EH (cell line): ENCODE data around the gene PHACTR3.
"Not testable (repeated sequence)": the region's sequence is repeated elsewhere in the genome, so short reads cannot be mapped to it uniquely, and the experiment has no call there.

ENCODE experiments used
- DNase-seq: peaks from one replicate; pipeline ENCODE4 v3.0.0-alpha.2; 2015; ENCODE audit warnings: low read depth

PHACTR3 gene

DNA sequence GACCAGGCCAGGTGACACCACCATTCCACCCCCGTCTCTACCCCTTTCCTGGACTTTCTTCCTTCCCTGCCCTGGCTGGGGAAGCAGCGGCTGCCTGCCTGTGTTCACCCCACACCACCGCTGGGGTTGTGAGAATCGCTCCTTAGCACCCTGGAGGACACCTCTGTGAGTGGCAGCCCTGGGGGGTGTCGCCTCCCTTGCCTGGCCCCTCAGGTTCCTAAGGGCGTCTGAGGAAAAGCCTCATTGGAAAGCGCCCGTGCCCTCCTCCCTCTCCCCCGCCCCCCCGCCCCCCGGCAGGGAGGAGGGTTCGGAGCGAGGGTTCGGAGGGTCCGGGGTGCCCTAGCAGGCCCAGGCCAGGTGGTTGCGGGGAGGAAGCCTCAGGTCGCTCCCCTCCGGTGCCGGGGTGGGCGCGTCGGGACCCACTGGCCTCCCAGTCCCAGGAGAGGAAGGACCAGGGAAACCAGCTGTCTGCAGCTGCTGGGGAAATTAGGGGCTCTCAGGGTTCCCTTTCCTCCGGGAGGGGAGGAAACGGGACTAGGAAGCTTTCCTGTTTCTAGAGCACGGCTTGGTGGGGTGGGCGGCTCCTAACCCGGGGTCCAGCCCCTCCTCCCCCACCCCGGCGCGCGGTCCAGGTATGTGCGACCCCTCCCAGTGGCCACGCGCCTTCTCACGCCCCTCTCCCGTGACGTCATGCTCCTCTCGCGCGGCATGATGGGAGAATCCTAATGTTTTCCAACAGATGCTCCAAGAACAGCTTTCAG, at the start of gene PHACTR3:
Gene PHACTR3 (plus strand): TSS at position 760 of the 761 bp plus-strand sequence. CDS start 475 bp downstream, outside the sequence.
- no peak for DNase-seq

DNA sequence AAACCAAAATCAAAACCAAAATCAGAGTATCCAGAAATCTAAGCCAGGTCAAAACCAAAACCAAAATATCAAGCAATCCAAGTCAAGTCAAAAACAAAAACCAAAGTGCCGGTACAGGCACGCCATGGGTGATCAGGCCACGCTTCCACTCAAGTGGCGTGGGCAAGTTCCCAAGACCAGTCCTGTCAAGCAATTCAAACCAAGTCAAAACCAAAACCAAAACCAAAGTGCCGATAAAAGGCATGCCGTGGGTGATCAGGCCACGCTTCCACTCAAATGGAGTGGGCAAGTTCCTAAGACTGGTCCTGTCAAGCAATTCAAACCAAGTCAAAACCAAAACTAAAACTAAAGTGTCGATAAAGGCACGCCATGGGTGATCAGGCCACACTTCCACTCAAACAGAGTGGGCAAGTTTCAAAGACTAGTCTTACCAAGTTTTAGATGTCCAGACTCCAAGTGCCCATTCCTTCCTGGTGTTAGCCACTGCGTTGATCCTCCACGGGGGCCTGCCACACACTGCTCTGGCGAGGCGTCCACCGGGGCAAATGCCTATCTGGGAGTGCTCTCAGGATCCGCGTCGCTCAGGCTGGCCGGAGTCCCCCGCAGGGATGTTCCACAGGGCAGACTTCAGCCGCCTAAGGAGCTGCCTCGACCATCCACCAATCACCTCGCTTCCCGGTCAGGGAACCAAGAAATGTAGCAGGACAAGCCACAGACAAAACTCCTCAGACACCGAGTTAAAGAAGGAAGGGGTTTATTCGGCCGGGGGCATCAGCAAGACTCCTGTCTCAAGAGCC, 46.4 kb upstream of the PHACTR3 start:
- not testable (repeated sequence) for DNase-seq

GRCh38 chr20:59559024-59559817, 45.1 kb upstream of the PHACTR3 start:
- DNase-seq, result no peak

DNA sequence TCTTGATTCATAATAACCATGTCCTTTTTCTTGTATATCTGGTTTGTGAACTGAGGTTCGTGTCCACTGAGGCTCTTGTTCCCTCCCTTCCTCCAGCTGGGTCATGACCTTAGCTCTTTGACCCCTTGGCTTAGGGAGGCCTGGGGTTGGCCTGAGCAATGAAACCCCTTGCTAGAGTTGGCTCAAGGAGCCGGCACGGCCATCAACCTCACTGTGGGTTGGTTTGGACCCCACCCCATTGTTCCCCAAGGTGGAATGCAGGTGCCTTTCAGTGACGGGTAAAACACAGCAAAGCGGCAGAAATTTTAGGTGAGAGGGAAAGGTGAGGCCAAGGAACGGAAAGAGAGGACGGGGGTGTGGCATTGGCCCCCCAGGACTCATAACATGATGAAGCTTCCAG, 44.5 kb upstream of the PHACTR3 start:
- DNase-seq, result no peak

GRCh38 chr20:59560588-59561227, 43.6 kb upstream of the PHACTR3 start:
- peak; percentile 28 for DNase-seq

- no peak for DNase-seq
These were observed 43.1 kb upstream of the PHACTR3 start for GRCh38 chr20:59561228-59561605.

DNA sequence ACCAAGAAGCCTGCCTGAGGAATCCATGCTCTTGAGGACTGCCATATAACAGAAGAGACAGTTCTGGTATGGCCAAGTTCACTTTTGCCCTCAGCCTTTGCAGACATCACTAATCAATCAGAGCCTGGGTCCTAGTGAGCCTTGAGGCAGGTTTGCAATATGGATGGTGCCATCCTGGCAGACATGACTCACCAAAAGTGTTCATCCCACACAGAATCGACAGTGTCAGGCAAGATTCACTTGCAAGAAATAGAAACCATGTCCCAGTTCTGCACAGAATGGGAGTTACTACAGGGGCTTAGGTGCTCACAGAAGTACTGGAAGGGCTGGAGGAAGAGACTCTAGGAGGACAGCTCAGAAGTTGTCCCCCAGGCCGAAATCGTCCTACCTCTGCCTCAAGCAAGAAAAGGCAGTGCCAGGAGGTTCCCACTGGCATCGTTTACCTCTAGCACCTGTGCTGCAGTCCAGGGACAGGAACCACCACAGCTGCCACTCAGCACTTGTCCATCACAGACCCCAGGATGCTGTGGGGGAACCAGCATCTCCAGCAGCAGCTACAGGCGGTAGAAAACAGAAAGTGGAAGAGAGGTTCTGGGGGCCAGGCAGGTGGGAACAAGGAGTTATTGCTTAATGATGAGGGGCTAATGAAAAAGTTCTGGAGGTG, 42.6 kb upstream of the PHACTR3 start:
- DNase-seq, result no peak

GRCh38 chr20:59564171-59564570, 40.2 kb upstream of the PHACTR3 start:
- no peak for DNase-seq

GRCh38 chr20:59564943-59565342, 39.4 kb upstream of the PHACTR3 start:
- DNase-seq, result no peak

DNA sequence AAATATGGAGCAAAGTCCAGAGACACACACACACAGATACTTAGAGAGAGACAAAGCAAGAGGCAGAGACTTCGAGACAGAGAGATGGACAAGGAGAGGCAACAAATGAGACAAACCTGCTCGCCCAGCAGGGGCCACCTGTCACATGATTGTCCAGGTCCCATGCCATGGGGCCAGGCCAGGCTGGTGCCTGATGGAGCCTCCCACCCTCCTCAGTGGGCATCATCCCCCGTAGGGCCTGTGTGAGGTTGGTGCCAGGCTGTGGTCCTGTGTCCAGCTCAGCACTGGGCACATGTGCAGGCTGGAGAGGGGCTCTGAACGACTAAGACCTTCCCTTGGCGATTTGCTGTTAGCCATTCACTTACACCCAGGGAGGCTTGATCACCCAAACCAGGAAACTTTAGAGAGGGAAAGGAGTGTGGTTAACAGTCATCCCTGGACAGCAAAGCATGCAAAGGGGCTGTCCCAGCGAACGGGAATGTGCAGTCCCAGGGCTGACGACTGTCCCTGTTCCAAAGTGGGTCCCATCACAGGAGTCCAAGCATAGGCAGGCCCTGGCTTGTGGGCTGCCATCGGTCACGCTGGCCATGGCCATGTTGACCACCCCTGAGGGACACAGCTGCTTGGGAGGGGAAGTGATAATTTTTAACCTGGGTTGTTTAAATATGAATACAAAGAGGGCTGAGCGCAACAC, 38.4 kb upstream of the PHACTR3 start:
- DNase-seq, result no peak

GRCh38 chr20:59566631-59567524, 37.5 kb upstream of the PHACTR3 start:
- DNase-seq, result no peak

DNA sequence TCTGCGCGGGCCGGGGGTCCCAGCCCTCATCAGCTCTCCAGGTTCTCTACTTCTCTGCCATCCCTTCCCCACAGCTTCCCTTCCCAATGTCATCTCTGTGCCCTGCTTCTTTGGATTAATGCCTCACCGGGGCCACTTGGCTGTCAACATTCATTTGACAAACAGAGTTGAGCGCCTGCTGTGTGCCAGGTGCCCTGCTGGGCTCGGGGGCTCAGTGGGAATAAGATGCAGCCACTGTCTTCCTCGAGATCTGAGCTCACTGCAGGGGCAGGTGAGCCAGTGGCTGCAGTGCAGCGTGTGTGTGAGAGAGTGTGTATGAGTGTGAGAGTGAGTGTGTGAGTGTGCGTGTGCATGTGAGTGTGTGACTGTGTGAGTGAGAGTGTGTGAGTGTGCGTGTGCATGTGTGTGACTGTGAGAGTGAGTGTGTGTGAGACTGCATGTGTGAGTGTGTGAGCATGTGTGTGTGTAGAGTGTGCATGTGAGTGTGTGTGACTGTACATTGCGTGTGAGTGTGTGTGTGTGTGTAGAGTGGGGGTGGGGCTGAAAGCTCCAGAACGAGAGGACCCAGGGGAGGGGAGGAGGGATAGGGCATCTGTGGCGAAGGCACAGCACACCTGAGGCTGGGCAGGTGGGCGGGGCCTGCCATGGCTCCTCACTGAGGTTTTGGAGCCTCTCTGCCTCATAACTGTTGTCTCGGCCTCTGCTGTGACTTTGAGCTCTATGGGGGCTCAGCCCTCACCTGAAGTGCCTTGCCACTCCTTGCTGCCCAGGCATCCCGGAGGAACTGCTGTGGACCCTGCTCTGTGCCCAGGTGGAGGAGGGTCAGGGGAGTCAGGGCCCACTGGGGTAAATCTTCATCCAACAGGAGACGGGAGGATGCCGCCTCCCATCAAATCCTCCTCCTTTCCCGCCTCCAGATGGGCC, 36.5 kb upstream of the PHACTR3 start:
- no peak for DNase-seq

DNA sequence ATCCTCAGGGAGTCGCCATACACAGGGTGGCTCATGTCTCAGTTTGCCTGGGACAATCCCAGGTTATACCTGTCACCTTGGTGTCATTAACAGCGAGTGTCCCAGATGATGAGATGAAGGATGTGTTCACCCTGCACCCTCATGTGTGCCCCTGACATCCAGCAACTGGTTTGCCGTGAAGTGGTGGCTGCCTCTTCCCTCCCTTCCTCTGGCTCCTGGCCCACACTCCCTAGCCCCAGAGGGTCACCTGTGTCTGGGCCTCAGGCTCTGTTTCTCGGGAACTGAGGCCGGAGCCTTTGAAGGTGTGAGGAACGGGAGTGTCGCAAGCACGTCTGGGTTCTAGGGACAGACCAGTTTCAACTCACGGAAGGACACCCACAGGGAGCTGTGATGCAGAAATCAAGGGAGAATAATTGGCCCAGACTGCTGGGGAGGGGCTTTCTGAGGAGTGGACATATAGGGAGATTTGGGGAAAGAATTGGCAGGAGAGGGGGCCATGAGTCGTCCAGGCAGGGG, 35.8 kb upstream of the PHACTR3 start:
- DNase-seq, result no peak

DNA sequence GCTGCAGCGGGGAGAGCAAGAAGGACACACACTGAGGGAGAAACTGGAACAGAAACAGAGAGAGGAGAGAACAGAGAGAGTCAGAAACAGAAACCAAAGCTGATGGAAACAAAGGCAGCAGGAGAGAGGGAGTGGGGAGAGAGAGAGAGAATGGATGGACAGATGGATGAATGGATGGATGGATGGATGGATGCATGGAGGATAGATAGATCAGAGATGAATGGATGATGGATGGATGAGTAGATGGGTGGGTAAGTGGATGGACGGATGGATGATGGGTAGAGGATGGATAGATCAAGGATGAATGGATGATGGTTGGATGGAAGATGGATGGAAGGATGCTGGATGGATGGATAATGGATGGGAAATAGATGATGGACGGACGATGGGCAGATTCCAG, 35.0 kb upstream of the PHACTR3 start:
- DNase-seq, result no peak

- DNase-seq, result no peak
These were observed 33.2 kb upstream of the PHACTR3 start for GRCh38 chr20:59571151-59571550.

DNA sequence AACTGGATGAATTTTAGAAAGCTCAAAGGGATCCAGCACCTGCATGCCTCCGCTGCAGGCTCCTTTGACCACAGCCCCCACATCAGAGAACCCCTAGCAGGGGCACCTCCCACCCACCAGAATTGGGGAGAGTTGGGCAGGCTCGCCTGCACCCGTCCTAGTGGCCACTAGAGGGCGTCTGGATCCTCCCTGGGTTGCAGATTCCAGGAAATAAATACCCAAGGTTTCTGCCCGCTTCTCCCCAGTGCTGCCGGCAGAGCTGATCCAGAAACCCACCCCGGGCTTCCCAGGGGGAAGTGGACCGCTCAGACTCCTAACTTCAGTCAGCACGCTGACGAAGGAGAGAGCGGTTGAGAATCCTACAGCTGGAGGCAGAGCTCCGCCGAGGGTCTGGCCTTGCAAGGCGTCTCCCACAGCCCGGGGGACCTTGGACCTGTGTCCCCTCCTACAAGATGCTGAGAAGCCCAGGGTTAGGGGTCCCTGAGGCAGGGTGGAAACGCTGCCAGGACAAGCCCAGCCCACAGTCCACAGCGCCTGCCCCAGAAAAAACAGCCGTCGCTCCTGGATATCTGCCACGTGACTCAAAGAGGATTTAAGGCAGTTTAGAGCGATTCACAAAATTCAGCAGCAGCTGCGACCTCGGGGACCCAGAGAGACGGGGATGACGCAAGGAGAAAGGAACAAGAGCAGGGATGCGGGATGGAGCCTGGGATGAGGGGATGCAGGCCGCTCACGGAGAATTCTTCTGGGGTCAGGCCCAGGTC, 32.6 kb upstream of the PHACTR3 start:
- peak; percentile 63 for DNase-seq

GRCh38 chr20:59572515-59572914, 31.8 kb upstream of the PHACTR3 start:
- no peak for DNase-seq

DNA sequence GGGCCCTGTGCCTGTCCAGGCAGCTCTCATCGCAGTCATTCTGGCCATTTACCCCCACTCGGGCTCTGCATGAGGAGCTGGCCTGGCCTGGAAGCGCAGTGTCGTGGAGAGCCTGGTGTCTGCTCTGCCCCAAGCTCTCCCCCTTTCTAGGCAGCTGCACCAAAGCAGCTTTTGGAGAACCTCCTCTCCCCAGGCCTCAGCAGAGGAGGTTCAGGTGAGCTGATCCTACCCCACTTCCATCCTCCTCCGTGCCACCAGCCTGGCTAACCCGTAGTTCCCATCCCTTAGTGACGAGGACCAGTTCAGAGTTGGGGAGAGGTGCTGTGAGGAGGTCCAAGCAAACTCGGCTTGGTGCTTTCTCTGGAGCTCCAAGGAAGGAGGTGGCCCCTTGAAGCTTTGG, 30.5 kb upstream of the PHACTR3 start:
- no peak for DNase-seq
